Stomach (tissue), 4 donors: ENCODE measurements around the gene PARP9.

Source experiments
- CTCF ChIP-seq, 7 experiments: fragments of 450-650 bp in 4 of 7; fragments of 200-600 bp in 3 of 7; sonication (generic) in 3 of 7; IDR thresholded peaks; one replicate each; pipeline ENCODE4 v1.5.1; 2016 to 2019; ENCODE audit warnings: antibody characterized with exemption in 7 of 7, control low read depth in 2 of 7, mild to moderate bottlenecking in 1 of 7
- POLR2AphosphoS5 ChIP-seq, 3 donors: sonication (generic); formaldehyde crosslinking; IDR thresholded peaks; one replicate each; pipeline ENCODE4 v1.6.1; 2016; ENCODE audit warnings: antibody characterized with exemption in 3 of 3

- TF ChIP-seq CTCF (IDR thresholded peaks at IDR 0.05) (no peak), POLR2AphosphoS5 (IDR thresholded peaks at IDR 0.05) (no peak)
Measured at GRCh38 chr3:122563717-122564025, 429 bp downstream of the PARP9 start.
